ENCODE measurements around the gene GPHN.

DNA sequence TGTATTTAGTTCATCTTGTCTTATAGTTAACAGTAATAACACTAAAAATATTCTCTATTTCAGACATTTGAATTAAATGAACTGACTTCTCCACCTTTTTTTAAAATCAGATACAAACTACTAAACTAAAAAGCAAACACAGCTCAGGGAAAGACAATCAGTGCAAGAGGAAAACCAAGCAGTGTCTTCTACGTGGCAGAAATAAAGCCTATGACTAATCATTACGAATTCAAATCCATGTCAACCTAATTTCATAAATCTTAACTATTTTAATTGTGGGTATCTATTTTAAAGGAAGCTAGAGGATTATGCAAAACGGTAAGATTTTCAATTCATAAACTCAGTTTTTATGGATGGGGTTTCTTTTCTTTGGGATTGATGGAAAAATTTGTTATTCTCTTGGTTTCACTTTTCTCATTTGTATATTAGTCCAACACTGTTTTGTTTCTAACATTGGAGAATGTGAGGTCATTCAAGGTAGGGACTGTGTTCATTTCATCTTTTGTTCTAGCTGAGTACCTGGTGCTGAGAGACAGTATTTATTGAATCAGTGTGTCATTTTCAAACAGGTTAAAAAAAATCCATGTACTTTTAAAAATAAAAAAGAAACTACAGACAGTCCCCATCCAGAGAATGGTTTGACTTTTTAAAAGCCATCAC is 720.5 kb downstream of the GPHN start:
- TF ChIP-seq, protein P1, sequence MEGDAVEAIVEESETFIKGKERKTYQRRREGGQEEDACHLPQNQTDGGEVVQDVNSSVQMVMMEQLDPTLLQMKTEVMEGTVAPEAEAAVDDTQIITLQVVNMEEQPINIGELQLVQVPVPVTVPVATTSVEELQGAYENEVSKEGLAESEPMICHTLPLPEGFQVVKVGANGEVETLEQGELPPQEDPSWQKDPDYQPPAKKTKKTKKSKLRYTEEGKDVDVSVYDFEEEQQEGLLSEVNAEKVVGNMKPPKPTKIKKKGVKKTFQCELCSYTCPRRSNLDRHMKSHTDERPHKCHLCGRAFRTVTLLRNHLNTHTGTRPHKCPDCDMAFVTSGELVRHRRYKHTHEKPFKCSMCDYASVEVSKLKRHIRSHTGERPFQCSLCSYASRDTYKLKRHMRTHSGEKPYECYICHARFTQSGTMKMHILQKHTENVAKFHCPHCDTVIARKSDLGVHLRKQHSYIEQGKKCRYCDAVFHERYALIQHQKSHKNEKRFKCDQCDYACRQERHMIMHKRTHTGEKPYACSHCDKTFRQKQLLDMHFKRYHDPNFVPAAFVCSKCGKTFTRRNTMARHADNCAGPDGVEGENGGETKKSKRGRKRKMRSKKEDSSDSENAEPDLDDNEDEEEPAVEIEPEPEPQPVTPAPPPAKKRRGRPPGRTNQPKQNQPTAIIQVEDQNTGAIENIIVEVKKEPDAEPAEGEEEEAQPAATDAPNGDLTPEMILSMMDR (IDR thresholded peaks at IDR 0.05): no peak
- no peak for TF ChIP-seq POLR2AphosphoS5 (IDR thresholded peaks at IDR 0.05)

Measured in esophagus muscularis mucosa (tissue), 3 donors.